Liver (tissue), 9 donors: ENCODE data around the gene FLII. TPM values are rescaled to one million over a fixed set of nuclear protein-coding genes. Genes with fewer than 3 reads are reported as not detected.

Source experiments
- DNase-seq: peaks from one replicate; pipeline ENCODE4 v3.0.0-alpha.2; 2017; ENCODE audit warnings: low spot score
- H3K27ac ChIP-seq, 2 donors: one replicate each; pipeline ENCODE4 v1.7.0; 2013; ENCODE audit warnings: inconsistent platforms in 2 of 2, low read length in 2 of 2, control low read depth in 1 of 2, low read depth in 1 of 2, mild to moderate bottlenecking in 1 of 2
- H3K27me3 ChIP-seq, 4 donors: one replicate each; pipeline versions ENCODE4 v1.6.1 to v1.7.0; 2013; ENCODE audit warnings: low read length in 3 of 4, inconsistent platforms in 1 of 4, mild to moderate bottlenecking in 1 of 4, moderate library complexity in 1 of 4; ENCODE audit not compliant: control insufficient read depth in 4 of 4, insufficient read depth in 4 of 4
- H3K36me3 ChIP-seq, 4 donors: one replicate each; pipeline versions ENCODE4 v1.6.1 to v1.7.0; 2013; ENCODE audit warnings: low read length in 3 of 4, mild to moderate bottlenecking in 3 of 4, low read depth in 1 of 4, moderate library complexity in 1 of 4; ENCODE audit not compliant: control insufficient read depth in 4 of 4, insufficient read depth in 3 of 4
- H3K4me1 ChIP-seq, 4 donors: one replicate each; pipeline versions ENCODE4 v1.6.1 to v1.7.0; 2013; ENCODE audit warnings: low read length in 3 of 4, mild to moderate bottlenecking in 3 of 4, moderate library complexity in 1 of 4; ENCODE audit not compliant: control insufficient read depth in 4 of 4, insufficient read depth in 4 of 4
- H3K4me3 ChIP-seq, 3 donors: one replicate each; pipeline versions ENCODE4 v1.6.1 to v1.7.0; 2013; ENCODE audit warnings: low read length in 3 of 3, control low read depth in 1 of 3, low read depth in 1 of 3, mild to moderate bottlenecking in 1 of 3
- H3K9ac ChIP-seq, 2 donors: one replicate each; pipeline ENCODE4 v1.7.0; 2013; ENCODE audit warnings: low read length in 2 of 2, mild to moderate bottlenecking in 2 of 2, moderate library complexity in 2 of 2, control low read depth in 1 of 2, low read depth in 1 of 2
- H3K9me3 ChIP-seq, 4 donors: one replicate each; pipeline versions ENCODE4 v1.6.1 to v1.7.0; 2013; ENCODE audit warnings: low read length in 3 of 4; ENCODE audit not compliant: control insufficient read depth in 4 of 4
- NR2F2 ChIP-seq: IDR thresholded peaks from 2 replicates; pipeline ENCODE4 v1.6.1; 2016; ENCODE audit warnings: antibody characterized with exemption
- RAD21 ChIP-seq, 2 donors: IDR thresholded peaks; 2 replicates each; pipeline ENCODE4 v1.6.1; 2016; ENCODE audit warnings: antibody characterized with exemption in 2 of 2, mild to moderate bottlenecking in 2 of 2
- RXRA ChIP-seq, 2 donors: IDR thresholded peaks; 2 replicates each; pipeline ENCODE4 v1.6.1; 2017 to 2018; ENCODE audit warnings: antibody characterized with exemption in 2 of 2, mild to moderate bottlenecking in 1 of 2
- YY1 ChIP-seq: IDR thresholded peaks from 2 replicates; pipeline ENCODE4 v1.6.1; 2016; ENCODE audit warnings: antibody characterized with exemption, mild to moderate bottlenecking
- WGBS: extraction: QIAGEN DNeasy Blood & Tissue Kit; methylation state at CpG from one replicate; pipeline ENCODE4 v1.1.7; 2013; 5-methylcytosine and 5-hydroxymethylcytosine counted together
- polyA plus RNA-seq, 2 donors: library from polyadenylated mRNA; stranded (reverse) in 1 of 2; unstranded in 1 of 2; fragments of 200-250 nt in 1 of 2; fragments of >200 nt in 1 of 2; fragmentation: Nextera tagmentation in 1 of 2; extraction: Ambion mirVana in 1 of 2; gene quantifications; one replicate each; pipeline versions ENCODE4 v1.2.1 to v1.2.3, GENCODE V29; 2013 to 2015
- total RNA-seq, 2 donors: library from RNA; depleted of rRNA; stranded (reverse); fragments of >200 nt; gene quantifications; one replicate each; pipeline ENCODE4 v1.2.3, GENCODE V29; 2014
- TF ChIP-seq, protein P1 (sequence below): IDR thresholded peaks from 2 replicates; pipeline ENCODE4 v1.6.1; 2016; ENCODE audit warnings: antibody characterized with exemption
- TF ChIP-seq, protein P2 (sequence below): IDR thresholded peaks from 2 replicates; pipeline ENCODE4 v1.6.1; 2016; ENCODE audit warnings: antibody characterized with exemption
- TF ChIP-seq, protein P3 (sequence below): fragments of 150-350 bp; IDR thresholded peaks from 2 replicates; pipeline ENCODE4 v1.5.1; 2017; ENCODE audit warnings: improper control_type of control experiment, low read depth, low read length; ENCODE audit not compliant: missing input control
- TF ChIP-seq, protein P4 (sequence below): IDR thresholded peaks from 2 replicates; pipeline ENCODE4 v1.6.1; 2016; ENCODE audit warnings: antibody characterized with exemption, mild to moderate bottlenecking
- donor health status: healthy.
- donor health status: healthy.
- donor health status: healthy.
- donor health status: healthy.
- donor health status: healthy.

The FLII gene
- total and polyA plus RNA-seq, 4 donors: 49.3 to 90.9 (median 76.3) TPM

DNA sequence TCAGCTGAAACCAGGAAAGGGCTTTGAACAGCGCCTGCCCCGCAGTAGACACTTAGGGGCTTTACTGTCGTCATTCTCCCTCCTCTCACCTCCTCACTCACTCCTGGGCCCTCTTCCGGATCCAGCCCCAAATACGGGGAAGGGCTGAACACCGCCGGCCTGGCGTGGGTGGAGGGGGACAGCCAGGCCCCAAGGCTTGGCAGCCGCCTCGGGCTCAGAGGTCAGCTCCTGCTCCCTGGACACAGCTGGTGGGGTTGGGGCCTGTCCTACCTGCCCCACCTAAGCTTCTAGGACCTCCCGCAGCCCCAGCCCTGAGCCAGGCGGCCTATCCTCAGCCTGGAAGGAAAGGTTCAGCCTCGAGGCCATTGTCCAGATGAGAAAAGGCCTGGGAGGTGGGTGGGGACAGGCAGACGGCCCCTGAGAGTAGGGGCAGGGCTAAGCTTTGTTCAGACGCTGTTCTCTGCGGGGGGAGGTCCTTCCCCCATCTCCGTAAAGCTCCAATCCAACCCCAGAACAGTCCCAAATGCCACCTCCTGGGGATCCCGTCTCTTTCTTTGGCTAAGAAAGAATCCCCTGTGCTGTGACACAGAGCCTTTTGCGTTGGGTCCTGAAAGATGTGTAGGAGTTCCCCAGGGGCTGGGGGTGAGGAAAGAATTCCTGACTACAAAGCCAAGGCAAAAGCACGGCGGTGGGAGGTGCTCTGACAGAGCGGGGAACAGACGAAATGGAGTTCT, 34.0 kb downstream of the FLII start:
- peak; percentile 54 for DNase-seq
- Histone ChIP-seq H3K4me1 (peaks cover 0 to 15% (median 6%) of the 10 kb centered on the region in 4 donors), H3K27me3 (no peaks in the 10 kb centered on the region), H3K27ac (no peak overlapping the region), H3K9me3 (no peaks in the 10 kb centered on the region), H3K9ac (no peak overlapping the region), H3K4me3 (no peak overlapping the region), H3K36me3 (no peaks in the 10 kb centered on the region)
- TF ChIP-seq RXRA (IDR thresholded peaks at IDR 0.05) (no peak), NR2F2 (peak; percentile 17)
- WGBS: 58% methylated on average over 23 of the region's 23 CpGs

DNA sequence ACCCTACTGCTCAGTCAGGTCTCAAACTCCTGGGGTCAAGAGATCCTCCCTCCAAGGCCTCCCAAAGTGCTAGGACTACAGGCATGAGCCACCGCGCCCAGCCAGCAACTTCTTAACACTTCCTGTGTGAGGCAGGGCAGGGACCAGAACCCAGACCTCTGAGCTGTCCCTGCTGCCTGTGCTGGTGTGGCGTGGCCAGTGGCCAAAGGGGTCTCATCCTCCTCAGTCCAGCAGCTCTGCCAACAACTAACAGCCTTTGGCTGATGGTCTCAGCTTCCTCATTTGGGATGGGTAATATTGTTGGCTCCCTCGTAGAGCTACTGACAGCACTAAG, 34.5 kb downstream of the FLII start:
- WGBS: 90% methylated on average over 4 of the region's 4 CpGs
- Histone ChIP-seq H3K36me3 (no peaks in the 10 kb centered on the region), H3K9me3 (no peaks in the 10 kb centered on the region), H3K27ac (no peak overlapping the region), H3K9ac (no peak overlapping the region), H3K4me1 (peaks cover 0 to 15% (median 6%) of the 10 kb centered on the region in 4 donors), H3K27me3 (no peaks in the 10 kb centered on the region), H3K4me3 (no peak overlapping the region)
- TF ChIP-seq YY1: no peak
- TF ChIP-seq, protein P1, sequence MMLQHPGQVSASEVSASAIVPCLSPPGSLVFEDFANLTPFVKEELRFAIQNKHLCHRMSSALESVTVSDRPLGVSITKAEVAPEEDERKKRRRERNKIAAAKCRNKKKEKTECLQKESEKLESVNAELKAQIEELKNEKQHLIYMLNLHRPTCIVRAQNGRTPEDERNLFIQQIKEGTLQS: no peak
- TF ChIP-seq, protein P2, sequence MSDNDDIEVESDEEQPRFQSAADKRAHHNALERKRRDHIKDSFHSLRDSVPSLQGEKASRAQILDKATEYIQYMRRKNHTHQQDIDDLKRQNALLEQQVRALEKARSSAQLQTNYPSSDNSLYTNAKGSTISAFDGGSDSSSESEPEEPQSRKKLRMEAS: no peak
- DNase-seq: no peak

DNA sequence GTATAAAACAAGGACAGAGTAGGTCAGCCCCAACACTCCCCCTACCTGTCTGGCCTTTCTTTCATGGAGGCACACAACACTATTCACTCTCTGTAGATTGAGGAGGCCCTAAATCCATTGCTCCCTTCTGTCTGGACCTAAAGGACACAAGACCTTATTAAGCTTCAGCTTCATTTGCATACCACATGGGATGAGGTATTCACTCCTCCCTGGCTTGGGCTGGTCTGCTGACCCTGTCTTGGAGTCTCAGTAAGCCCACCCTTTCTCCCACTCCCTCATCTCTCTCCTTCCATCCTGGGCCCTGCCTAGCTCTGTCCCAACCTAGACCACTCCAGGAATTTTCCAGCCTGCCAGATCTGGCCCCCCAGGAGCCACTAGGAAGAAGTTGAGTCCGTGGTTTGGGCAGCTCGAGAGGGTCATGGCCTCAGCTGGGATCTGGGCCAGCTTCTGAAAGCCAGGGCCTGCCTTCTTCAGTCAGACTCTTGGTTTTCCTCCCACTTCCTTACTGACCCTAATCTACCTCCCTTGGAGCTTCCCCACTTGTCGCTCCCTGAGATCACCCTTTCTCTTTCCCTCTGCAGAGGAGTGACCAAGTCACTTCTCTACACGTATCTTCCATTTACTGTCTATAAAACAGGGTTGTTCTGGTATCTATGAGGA, 39.7 kb downstream of the FLII start:
- Histone ChIP-seq H3K4me3 (no peak overlapping the region), H3K4me1 (no peaks in the 10 kb centered on the region), H3K9ac (no peak overlapping the region), H3K27me3 (no peaks in the 10 kb centered on the region), H3K27ac (no peak overlapping the region), H3K36me3 (no peaks in the 10 kb centered on the region), H3K9me3 (no peaks in the 10 kb centered on the region)
- no peak for DNase-seq
- peak; percentile 18 for TF ChIP-seq NR2F2
- TF ChIP-seq, protein P3, sequence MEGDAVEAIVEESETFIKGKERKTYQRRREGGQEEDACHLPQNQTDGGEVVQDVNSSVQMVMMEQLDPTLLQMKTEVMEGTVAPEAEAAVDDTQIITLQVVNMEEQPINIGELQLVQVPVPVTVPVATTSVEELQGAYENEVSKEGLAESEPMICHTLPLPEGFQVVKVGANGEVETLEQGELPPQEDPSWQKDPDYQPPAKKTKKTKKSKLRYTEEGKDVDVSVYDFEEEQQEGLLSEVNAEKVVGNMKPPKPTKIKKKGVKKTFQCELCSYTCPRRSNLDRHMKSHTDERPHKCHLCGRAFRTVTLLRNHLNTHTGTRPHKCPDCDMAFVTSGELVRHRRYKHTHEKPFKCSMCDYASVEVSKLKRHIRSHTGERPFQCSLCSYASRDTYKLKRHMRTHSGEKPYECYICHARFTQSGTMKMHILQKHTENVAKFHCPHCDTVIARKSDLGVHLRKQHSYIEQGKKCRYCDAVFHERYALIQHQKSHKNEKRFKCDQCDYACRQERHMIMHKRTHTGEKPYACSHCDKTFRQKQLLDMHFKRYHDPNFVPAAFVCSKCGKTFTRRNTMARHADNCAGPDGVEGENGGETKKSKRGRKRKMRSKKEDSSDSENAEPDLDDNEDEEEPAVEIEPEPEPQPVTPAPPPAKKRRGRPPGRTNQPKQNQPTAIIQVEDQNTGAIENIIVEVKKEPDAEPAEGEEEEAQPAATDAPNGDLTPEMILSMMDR: no peak
- peak in 1 of 2 donors; percentile 7 for TF ChIP-seq RXRA (IDR thresholded peaks at IDR 0.05)
- WGBS: 62% methylated on average over 4 of the region's 4 CpGs

DNA sequence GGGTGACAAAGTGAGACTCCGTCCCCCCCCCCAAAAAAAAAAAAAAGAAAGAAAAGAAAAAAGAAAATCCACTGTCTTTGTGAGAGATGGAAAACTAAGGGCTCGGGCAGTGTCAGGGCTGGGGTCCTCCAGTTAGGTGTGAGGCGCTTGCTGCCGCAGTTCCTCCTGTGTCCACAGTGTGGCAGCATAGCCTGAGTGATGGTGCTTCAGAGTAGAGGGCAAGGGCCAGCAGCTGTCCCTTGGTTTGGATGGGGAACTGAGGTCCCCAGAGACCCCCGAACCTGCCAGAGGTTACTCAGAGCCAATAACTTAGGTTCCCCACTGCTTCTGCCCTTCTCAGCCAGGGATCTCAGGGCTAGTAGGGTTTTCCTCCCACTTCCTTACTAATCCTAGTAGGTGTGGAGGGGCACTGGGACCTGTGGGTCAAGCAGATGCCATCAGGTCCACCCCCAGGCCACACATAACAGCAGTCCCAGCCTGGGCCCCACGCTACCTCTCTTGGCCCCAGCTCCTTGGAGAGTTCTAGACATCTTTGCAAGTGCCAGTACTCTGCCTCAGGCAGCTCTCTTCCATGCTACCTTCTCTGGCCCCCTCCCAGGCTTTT, 41.0 kb downstream of the FLII start:
- Histone ChIP-seq H3K4me3 (no peak overlapping the region), H3K9ac (no peak overlapping the region), H3K27me3 (no peaks in the 10 kb centered on the region), H3K9me3 (no peaks in the 10 kb centered on the region), H3K36me3 (no peaks in the 10 kb centered on the region), H3K4me1 (no peaks in the 10 kb centered on the region), H3K27ac (no peak overlapping the region)
- TF ChIP-seq RAD21 (IDR thresholded peaks at IDR 0.05): peak; percentile 82 to 86
- TF ChIP-seq, protein P4, sequence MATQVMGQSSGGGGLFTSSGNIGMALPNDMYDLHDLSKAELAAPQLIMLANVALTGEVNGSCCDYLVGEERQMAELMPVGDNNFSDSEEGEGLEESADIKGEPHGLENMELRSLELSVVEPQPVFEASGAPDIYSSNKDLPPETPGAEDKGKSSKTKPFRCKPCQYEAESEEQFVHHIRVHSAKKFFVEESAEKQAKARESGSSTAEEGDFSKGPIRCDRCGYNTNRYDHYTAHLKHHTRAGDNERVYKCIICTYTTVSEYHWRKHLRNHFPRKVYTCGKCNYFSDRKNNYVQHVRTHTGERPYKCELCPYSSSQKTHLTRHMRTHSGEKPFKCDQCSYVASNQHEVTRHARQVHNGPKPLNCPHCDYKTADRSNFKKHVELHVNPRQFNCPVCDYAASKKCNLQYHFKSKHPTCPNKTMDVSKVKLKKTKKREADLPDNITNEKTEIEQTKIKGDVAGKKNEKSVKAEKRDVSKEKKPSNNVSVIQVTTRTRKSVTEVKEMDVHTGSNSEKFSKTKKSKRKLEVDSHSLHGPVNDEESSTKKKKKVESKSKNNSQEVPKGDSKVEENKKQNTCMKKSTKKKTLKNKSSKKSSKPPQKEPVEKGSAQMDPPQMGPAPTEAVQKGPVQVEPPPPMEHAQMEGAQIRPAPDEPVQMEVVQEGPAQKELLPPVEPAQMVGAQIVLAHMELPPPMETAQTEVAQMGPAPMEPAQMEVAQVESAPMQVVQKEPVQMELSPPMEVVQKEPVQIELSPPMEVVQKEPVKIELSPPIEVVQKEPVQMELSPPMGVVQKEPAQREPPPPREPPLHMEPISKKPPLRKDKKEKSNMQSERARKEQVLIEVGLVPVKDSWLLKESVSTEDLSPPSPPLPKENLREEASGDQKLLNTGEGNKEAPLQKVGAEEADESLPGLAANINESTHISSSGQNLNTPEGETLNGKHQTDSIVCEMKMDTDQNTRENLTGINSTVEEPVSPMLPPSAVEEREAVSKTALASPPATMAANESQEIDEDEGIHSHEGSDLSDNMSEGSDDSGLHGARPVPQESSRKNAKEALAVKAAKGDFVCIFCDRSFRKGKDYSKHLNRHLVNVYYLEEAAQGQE: no peak
- TF ChIP-seq, protein P3: peak; percentile 96
- TF ChIP-seq YY1: no peak
- peak; percentile 82 for DNase-seq
- 25% methylated on average over 6 of the region's 6 CpGs for WGBS
